Activated CD8-positive, alpha-beta memory T cell treated with anti-CD3 and anti-CD28 coated beads, Interleukin-2, amount 50 U/mL, for 1 hour (primary cell): ENCODE measurements around the gene FAM181B.

ENCODE experiments used
- DNase-seq: peaks from one replicate; pipeline ENCODE4 v3.0.0-alpha.2; 2020; ENCODE audit errors: extremely low read depth

FAM181B gene

GRCh38 chr11:82683029-82683428, 50.6 kb downstream of the FAM181B start:
- no peak for DNase-seq

GRCh38 chr11:82682003-82682751, 51.5 kb downstream of the FAM181B start:
- no peak for DNase-seq

GRCh38 chr11:82680252-82680651, 53.4 kb downstream of the FAM181B start:
- no peak for DNase-seq
